ENCODE results near the gene HADHA.

The HADHA gene

DNA sequence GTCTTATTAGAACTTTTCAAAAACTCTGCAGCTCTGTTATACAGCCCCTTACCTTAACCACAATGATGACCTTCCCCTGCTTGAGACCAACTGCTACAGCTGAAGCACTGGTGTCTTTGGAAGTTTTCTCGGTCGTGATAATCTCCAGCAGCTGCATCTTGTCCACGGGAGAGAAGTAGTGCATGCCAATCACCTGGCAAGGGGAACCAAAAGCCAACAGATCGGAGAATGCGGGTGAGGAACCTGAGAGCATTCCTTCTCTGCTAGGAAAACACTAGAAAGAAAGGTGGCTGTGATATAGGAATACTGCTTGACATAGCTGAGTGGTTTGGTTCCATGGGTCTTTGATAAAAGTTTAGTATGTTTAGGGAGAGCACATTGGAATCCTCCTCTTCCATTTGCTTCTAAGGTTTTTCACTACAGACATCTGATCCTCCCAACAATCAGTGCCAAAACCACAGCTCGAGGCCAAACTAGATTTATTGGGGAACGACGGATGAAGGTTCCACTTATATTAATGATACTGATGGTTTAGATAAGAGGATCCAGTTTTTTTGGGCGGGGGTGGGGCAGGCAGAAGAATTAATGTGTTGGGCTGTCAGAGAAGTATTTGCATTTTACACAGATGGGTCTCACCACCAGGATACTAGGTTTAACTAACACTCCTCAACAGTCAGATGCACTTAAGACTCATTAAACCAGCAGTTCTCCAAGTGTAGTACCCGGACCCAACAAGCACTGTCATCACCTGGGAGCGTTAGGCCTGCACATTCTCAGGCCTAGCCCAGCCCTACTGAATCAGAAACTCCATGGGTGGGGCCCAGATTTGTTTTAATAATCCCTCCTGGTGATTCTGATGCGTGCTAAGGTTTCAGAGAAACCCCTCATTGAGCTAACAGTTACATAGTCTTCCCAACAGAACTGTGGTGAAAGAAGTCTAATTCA is 49.1 kb downstream of the HADHA start:
- in situ Hi-C loops (cut with MboI; ENCODE audit: low sequenced_read_pairs) = no loop called here

DNA sequence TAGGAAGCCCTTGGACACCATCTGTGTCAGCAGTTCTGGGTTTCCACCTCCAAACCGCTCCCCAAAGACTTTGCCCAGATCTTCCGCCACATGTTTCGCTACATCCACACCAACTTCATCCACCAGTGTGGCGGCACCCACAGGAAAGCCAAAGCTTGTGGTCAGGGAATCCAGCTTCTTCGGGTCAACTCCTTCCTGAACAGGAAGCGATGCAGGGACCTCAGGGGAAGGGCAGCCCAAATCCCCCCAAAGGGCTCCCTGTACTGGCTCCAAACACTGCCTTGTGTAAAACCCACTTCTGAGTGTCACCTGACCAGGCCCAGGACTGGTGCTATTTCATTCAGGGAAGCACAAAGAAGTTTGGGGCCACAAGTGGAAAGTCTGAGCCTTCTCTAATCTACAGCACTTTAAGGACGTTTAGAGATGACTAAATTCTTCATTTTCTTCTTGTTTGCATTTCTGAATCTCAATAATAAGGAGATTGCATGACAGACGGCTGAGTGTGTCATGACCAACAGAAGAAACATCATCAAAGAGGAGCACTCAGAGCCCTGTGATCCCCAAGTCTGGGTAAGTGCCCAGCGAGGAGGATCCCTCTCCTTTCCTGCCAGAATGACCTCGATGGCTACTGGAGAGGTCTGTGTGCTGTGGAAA is 50.7 kb downstream of the HADHA start:
- in situ Hi-C loops (cut with MboI; ENCODE audit: low sequenced_read_pairs) = no loop called here

DNA sequence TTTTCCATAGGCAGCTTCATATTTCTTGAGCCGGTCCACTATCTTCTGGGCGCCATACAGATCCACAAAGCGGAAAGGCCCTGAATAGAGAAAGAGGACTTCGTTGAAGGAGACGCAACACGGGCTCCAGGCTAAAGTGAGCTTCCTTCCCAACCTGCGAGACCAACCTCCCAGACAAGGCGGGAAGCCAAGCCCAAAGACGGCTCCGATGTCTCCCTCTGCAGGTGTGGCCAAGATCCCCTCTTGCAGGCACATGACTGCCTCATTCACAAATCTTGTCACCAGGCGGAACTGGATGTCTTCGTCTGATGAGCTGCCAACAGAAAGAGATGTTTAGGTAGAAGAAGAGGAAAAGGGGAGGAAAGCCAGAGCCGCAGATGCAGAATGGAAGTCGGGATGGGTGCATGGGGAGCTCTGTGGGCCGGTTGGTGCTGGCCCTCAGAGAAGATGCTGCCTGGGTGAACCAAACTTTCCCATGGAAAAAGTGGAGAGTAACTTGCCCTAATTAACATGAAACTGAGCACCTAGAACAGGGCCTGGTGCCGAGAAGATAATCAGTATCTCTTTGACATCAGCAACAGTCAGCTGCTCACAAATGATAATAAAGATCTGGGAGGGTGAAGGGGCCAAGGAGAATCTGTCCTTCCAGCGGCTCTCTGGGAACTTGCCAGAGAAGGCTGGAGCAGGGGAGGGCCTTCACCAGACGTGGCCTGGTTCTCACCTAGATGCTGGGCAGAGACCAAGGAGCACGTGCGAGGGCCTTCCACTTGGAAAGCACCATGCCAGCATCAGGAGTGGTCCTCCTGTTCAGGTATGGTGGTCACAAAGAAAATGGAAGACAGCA is 52.9 kb downstream of the HADHA start:
- in situ Hi-C loops (cut with MboI; ENCODE audit: low sequenced_read_pairs) = no loop called here

DNA sequence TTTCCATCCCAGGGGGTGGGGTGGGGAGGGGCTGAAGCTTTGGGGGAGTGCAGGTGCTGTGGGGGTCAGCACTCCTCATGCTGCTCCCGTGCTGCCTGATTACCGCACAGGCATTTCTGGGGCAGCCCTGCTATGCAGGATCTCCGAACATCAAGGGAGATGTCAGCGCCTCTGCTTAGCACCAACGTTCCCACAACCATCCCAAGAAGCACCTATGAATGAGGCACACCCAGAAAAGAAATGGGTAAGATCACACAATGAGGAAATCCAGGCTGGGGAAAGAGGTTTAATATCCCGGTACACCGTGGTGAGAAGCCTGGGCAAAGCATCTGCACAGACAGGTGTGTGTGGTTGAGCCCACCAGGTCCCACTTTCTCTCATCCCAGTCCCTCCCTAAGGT is 54.1 kb downstream of the HADHA start:
- in situ Hi-C loops (cut with MboI; ENCODE audit: low sequenced_read_pairs) = no loop called here

DNA sequence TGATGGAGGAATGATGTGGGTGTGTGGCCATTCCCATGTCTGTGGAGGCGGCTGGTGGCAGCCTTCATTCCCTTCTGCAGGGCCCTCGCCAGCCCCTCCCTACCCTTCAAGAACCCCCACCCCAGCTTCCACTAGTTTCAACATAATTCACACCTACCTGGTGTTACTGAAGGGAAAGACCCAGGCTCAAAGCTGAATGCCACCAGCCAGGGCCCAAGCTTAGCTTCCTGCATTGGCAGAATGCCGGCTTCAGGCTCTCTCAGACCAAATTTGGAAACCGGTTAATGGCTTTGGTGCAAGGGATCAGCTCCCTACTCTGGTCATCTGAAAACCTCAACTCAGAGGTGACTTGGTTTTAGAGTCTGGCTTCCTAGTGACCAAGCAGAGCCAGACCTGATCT is 54.7 kb downstream of the HADHA start:
- in situ Hi-C loops (cut with MboI; ENCODE audit: low sequenced_read_pairs) = no loop called here

DNA sequence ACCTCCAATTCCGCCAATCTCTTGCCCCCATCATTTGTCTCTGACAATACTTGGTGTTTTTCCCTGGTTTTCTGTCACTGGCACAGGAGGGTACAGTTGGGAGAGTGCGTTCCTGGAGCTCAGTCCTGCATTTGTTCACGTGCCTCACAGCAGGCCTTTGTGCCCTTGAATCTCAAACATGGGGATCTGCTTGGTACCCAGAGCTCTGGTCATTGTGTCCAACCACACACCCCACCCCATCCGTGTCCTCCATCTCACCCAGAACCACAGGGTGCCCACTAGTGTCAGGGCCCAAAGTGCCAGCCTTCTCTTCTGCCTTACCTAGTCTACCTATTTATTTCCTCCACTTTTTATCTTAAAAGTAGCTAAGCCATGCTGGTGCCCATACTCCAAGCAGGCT is 55.3 kb downstream of the HADHA start:
- in situ Hi-C loops (cut with MboI; ENCODE audit: low sequenced_read_pairs) = no loop called here

DNA sequence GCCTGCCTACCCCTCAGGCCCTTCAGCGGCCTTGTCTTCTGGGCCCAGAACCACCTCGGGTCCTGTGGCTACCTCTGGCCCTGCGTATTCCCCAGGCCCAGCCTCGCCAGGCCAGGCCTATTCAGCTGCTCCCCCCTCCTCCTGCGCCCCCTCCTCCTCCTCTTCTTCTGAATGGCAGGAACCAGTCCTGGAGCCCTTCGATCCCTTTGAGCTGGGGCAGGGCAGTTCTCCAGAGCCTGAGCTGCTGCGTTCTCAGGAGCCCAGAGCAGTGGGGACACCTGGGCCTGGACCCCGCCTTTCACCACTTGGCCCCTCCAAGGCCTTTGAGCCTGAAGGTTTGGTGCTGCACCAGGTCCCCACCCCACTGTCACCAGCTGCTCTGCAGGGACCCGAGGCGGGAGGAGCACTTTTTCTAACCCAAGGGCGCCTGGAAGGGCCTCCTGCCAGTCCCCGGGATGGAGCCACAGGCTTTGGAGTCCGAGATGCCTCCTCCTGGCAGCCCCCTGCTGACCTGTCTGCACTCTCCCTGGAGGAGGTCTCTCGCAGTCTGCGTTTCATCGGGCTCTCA is 56.8 kb downstream of the HADHA start:
- in situ Hi-C loops (cut with MboI; ENCODE audit: low sequenced_read_pairs) = no loop called here

DNA sequence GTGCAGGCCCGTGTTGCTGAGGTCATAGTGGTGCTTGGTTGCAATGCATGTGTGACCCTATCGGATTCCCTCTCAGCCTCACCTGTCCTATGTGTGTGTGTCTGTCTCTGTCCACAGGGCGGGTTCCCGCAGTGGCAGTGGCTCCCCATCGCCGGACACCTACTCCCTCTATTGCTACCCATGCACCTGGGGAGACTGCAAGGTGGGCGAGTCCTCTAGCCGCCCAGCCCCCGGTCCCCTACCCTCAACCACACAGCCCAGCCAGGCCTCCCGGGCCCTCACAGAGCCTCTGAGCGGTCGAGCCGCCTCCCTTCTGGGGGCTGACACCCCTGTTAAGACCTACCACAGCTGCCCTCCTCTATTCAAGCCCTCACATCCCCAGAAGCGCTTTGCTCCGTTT is 57.3 kb downstream of the HADHA start:
- in situ Hi-C loops (cut with MboI; ENCODE audit: low sequenced_read_pairs) = no loop called here

DNA sequence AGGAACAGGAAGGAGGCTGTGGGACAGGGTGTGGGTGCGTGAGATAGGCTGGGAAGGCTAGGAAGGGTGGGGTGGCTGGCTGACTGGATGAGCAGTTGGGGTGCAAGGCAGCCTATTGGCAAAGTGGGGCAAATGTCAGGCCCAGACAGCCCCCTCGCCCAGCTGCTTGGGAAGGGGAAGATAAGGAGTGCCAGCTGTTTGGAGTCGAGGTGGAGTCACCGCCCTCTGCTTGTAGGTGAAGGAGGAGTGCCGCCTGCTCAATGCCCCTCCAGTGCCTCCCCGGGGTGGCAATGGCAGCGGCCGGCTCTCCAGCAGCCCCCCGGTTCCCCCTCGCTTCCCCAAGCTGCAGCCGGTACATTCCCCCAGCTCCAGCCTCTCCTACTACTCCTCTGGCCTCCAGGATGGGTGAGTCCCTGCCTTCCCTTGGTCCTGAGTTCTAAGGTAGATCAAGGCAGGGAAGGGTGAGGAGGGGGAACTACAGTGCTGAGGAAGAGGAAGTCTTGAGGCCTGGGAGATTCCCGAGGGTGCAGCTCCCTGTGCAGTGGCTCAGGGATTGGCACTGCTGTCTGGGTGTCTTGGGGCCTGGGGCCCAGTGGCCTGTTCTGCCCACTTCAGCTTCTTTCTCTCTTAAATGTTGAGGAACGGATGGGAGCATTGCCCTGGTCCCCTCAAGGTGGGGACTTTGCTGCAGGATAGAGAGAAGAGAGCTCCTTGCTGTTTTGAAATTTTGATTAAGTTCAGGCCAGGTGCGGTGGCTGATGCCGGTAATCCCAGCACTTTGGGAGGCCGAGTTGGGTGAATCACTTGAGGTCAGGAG is 58.3 kb downstream of the HADHA start:
- in situ Hi-C loops (cut with MboI; ENCODE audit: low sequenced_read_pairs) = no loop called here

DNA sequence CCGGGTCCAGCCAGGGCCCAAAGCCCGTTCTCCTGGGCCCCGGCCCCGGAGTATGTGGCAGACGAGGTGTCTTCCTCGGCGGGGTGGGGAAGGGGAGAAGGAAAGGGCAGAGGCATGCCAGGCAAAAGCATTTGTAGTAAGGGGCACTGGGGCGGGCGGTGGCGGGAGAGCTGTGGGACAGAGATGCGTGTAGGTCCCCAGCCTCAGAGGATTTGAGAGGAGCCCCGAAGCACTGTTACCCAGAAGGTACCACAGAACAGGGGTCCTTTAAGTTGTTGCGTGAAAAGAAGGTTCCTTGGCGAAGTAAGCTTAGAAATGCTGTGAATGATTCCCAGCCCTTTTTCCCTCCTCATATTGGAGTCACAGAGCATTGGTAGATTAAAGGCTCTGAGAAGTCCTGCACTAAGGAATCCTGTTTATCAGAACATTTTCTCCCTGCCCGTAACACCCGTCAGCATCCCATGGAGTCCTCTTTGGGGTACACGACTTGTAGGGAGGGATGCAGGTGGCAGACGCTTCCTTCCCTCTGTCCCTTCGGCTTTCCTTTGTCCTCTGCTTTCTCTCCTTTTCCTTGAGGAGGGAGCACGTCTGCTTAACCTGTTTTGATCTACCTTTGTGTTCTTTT is 59.0 kb downstream of the HADHA start:
- in situ Hi-C loops (cut with MboI; ENCODE audit: low sequenced_read_pairs) = no loop called here

DNA sequence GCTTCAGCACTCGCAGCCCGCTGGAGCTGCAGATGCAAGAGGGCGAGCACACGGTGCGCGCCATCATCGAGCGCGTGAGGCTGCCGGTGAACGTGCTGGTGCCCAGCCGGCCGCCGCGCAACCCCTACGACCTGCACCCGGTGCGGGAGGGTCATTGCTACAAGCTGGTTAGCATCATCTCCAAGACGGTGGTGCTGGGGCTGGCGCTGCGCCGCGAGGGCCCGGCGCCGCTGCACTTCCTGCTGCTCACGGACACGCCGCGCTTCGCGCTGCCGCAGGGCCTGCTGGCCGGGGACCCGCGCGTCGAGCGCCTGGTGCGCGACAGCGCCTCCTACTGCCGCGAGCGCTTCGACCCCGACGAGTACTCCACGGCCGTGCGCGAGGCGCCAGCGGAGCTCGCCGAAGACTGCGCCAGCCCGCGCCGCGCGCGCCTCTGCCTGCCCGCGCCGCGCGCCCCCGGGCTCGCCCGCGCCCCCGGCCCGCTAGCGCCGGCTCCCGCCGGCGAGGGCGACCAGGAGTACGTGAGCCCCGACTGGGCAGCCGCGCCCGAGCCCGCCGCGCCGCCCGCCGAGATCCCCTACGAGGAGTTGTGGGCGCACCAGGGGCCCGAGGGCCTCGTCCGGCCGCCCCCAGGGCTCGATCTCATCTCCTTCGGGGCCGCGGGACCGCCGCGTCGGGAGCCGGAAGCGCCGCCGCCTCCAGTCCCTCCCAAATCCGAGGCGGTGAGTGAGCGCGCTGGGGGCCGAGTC is 59.7 kb downstream of the HADHA start:
- in situ Hi-C loops (cut with MboI; ENCODE audit: low sequenced_read_pairs) = no loop called here

DNA sequence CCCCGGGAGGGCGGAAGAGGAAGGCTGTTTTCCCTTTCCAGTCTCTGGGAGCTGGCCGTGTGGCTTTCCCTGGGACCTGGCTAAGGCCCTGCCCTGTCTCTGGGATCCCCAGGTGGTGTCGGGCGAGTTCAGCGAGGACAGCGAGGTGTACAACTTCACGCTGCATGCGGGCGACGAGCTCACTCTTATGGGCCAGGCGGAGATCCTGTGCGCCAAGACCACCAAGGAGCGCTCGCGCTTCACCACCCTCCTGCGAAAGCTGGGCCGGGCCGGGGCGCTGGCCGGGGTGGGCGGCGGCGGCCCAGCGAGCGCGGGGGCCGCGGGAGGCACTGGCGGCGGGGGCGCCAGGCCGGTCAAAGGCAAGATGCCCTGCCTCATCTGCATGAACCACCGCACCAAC is 60.3 kb downstream of the HADHA start:
- in situ Hi-C loops (cut with MboI; ENCODE audit: low sequenced_read_pairs) = no loop called here

DNA sequence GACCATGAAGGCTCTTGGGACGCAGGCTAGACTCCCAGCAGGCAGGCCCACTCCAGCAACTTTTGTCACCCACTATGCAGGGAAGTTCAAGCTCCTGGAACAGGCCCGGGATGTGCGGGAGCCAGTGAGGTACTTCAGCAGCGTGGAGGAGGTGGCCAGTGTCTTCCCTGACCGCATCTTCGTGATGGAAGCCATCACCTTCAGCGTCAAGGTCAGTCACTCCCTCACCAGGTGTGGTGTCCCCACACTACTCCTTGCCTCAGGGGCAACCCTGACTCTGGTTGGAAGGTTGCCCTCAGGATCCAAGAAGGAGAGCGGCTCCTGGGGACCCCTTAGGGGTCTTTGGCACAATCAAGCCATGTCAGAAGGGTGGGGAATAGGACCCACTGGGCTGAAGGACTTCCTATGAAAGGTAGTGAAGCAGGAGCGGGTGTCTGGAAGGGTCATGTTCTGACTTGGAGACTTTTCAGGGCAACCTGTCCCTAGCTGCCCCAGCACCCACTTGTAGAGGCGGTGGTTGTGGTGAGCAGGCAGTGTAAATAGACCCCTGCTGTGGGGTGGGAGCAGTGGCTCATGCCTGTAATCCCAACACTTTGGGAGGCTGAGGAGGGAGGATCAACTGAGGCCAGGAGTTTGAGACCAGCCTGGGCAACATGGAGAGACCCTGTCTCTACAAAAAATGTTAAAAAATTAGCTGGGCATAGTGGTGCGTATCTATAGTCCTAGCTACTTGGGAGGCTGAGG is 61.4 kb downstream of the HADHA start:
- in situ Hi-C loops (cut with MboI; ENCODE audit: low sequenced_read_pairs) = no loop called here

DNA sequence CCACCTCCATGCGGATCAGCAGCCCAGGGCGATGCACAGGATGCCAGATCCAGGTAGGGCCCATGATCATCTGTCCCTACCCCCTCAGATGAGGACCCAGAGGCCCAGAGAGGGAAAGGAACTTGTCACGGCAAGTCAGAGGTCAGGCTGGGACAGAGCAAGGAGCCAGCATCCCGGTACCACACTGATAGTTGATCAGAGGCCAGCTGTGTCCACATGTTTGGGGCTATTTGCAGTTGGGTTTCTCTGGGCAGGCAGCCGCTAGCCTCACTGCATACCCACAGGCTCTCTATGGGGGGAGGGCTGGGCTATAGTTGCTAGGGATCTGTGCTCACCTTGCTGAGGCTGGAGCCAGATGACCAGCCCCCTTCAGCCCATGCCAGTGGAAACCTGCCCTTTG is 62.0 kb downstream of the HADHA start:
- in situ Hi-C loops (cut with MboI; ENCODE audit: low sequenced_read_pairs) = no loop called here

DNA sequence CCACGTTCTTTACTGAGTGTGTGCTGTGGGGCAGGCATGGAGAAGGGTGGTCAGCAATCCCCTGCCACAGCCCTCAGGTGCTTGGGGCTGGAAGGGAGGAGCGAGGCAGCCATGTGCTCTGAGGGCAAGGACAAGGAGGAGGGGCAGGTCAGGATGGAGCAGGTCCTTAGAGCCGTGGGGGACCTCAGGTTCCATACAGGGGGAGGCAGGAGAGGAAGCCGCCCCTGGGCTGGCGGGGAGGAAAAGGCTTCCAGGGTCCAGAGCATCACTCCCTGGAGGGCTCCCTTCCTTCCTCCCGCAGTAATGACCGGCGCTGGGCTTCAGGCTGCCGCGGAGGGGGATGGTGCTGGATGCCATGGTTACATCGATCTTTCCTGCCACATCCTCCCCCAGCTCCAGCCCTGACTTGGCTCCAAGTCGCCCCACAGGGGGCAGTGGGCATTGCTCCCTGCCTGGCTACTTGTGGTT is 65.0 kb downstream of the HADHA start:
- in situ Hi-C loops (cut with MboI; ENCODE audit: low sequenced_read_pairs) = no loop called here

DNA sequence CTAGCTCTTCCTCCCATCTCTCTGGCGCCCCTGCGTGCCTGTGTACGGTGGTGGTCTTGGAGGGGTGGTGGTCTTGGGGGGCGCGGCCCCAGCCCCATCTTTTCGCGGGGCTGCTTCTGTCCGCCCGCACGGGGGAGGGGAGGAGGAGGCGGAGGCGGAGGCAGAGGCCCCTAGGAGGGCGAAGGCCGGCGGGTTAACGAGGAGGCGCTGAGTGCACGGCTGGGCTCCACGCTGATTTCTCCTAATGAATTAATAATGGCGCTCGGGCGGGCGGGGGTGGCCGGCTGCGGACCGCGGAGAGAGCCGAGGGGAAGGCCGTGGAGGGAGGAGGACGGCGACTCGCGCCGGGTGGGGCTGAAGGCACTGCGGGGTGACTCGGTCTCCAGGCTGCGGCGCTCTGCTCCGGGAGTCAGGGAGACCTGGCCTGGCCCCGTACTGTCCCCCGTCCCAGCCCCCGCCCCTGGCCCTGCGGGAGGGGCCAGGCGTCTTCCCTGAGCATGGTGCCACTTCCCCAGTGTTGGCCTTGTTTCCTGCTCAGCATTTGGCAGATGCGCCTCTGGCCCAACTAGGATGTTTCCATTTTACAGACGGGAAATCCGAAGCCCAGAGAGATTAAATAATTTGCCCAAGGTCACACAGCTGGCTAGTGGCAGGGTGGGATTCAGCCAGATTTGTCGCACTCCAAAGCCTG is 65.5 kb downstream of the HADHA start:
- in situ Hi-C loops (cut with MboI; ENCODE audit: low sequenced_read_pairs) = no loop called here

DNA sequence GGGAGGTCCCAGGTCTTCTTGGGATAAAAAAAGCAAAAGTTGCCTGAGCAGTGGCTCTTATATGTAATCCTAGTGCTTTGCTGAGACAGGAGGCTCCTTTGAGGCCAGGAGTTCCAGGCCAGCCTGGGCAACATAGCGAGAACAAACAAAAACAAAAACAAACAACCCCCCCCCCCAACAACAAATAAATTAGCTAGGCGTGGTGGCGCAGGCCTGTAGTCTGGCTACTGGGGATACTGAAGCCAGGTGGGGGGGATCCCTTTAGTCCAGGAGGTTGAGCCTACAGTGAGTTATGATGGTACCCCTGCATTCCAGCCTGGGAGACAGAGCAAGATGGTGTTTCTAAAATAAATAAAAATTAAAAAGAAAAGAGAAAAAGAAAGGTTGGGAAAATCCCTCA is 66.2 kb downstream of the HADHA start:
- in situ Hi-C loops (cut with MboI; ENCODE audit: low sequenced_read_pairs) = no loop called here

DNA sequence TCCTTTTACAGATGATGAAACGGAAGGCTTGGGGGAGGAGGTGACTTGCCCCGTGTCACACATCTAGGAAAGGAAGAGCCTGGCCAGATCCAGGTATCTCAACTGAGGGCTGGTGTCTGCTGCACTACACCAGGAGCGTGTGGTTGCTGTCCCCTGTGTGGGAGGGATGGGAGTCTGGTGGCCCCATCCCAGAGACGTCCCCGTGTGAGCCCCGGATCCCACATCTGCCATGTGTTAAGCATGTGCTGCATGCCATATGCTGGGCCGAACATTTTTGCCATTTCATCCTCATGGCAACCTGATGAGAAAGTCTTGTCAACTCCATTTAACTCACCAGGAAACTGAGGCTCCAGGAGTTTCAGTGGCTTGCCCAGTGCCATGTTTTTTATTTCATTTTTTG is 67.3 kb downstream of the HADHA start:
- in situ Hi-C loops (cut with MboI; ENCODE audit: low sequenced_read_pairs) = no loop called here
